Kidney capillary endothelial cell (primary cell): ENCODE measurements around the gene GPLD1.
"Not testable (repeated sequence)": the region's sequence is repeated elsewhere in the genome, so short reads cannot be mapped to it uniquely, and the experiment has no call there.

Experiments used
- DNase-seq: peaks from one replicate; pipeline ENCODE4 v3.0.0-alpha.2; 2018; ENCODE audit warnings: low spot score

GPLD1 gene

DNA sequence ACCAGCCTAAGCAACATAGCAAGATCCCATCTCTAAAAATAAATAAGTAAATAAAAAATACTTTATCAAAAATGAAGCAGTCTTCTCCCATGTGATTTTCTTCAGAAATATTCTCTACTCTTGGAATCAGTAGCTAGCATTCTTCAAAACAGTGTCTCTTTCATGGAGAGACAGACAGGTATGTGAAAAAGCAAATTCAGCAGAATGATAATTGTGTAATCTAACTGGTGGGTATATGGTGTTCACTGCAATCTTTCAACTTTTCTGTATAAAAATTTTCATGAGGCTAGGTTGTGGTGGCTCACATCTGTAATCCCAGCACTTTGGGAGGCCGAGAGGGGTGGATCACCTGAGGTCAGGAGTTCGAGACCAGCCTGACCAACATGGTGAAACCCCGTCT, 78.8 kb downstream of the GPLD1 start:
- no peak for DNase-seq

DNA sequence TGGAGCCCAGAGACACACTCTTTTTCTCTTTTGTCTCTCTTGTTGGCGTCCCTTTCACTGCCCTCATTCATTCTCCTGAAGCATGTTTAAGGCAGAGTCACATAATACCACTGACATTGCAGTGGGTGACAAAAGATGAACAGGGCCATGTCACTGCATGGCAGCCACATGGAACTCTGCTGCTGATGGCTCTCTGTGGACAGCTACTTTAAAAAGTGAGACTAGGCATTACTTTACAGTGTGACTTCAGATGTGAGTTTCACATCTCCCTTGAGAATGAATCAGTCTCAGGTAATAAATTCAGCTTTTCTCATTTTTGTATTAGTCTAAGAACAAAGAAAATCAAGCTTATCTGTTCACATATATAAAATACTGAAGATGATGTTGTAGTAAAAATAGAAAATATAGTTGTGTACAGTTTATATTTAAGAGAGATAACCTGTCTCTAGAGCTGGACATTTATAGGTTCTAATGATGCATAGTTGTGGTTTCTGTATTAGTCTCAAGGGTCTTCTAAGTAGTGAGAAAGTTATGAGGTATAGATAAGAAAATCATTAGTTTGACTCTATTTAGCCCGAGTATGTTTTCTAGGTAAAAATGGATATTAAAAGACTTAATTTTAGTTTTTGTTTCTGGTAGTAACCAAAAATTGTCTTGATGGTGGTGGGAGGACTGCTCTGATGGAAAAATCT, 80.5 kb downstream of the GPLD1 start:
- no peak for DNase-seq

DNA sequence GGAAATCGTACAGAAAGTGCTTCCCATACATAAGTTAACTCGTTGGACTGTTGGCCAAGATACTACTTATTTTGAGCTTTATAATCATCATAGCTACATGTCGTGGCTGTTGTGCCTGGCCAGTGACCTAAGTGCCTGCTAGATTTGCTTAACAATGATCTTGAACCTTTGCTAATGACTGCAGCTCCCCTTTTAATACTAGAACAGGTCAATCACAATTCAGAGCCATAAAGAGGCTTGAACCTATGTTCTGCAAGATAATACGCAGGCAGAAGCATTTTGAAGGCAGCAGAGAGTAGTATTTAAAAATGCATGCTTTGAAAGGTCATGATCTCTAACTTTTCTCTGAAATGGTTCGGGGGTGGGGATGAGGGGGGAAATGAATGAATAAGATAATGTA, 84.1 kb downstream of the GPLD1 start:
- DNase-seq = no peak

DNA sequence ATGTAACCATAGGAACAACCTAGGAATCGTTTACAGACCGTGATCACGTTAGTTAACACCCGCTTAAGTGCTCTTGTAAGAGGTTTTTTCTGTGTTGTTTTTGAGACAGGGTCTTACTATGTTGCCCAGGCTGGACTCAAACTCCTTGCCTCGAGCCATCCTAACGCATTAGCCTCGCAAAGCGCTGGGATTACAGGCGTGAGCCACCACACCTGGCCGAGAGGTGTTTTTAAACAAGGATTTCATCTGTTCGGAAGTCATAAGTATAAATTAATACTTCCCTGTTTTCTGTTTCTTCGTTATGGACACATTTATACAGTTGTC, 85.9 kb downstream of the GPLD1 start:
- DNase-seq = no peak

DNA sequence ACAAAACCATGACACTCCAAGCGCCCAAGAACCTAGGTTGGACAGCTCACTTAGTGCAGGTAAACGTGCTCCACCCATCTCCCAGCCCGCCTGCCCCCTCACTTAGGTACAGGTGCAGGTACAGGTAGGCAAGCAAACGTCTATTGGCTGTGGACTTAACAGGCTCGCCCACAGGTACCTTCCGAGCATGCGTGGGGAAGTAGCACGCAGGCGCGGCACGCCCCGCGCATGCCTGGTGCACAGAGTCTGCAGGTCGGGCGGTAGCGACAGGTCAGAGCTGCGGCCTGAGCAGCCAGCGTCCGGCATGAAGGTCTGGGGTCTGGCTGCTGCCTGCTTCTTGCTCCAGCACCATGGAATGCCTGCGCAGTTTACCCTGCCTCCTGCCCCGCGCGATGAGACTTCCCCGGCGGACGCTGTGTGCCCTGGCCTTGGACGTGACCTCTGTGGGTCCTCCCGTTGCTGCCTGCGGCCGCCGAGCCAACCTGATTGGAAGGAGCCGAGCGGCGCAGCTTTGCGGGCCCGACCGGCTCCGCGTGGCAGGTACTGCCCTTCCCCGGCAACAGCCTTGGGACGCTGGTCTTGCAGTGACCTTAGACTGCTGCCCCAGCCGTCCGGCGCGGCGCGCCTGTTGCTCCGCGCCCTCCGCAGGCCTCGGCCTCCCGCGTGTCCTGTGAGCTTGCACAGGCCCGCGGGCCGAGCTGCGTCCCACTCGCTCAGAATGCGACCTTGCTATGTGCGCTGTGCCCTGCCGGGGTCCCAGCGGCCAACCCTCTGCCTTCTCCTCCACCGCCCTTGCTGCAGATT, 86.5 kb downstream of the GPLD1 start, which contains the start of gene MRS2:
Gene MRS2, plus strand, starts transcription at position 240 of the 804 bp plus-strand sequence. Its CDS starts 111 bp downstream, at position 351.
- DNase-seq = peak; percentile 43

DNA sequence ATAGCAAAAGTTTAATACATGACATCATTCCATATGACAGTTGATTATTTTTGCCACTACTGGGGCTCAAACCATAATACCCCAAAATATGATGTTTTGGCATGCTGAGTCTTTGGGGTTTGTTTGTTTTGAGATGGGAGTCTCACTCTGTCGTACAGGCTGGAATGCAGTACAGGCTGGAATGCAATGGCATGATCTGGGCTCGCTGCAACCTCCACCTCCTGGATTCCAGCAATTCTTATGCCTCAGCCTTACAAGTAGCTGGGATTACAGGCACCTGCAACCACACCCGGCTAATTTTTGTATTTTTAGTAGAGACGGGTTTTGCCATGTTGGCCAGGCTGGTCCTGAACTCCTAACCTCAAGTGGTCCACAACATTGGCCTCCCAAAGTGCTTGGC, 87.9 kb downstream of the GPLD1 start:
- DNase-seq = no peak

DNA sequence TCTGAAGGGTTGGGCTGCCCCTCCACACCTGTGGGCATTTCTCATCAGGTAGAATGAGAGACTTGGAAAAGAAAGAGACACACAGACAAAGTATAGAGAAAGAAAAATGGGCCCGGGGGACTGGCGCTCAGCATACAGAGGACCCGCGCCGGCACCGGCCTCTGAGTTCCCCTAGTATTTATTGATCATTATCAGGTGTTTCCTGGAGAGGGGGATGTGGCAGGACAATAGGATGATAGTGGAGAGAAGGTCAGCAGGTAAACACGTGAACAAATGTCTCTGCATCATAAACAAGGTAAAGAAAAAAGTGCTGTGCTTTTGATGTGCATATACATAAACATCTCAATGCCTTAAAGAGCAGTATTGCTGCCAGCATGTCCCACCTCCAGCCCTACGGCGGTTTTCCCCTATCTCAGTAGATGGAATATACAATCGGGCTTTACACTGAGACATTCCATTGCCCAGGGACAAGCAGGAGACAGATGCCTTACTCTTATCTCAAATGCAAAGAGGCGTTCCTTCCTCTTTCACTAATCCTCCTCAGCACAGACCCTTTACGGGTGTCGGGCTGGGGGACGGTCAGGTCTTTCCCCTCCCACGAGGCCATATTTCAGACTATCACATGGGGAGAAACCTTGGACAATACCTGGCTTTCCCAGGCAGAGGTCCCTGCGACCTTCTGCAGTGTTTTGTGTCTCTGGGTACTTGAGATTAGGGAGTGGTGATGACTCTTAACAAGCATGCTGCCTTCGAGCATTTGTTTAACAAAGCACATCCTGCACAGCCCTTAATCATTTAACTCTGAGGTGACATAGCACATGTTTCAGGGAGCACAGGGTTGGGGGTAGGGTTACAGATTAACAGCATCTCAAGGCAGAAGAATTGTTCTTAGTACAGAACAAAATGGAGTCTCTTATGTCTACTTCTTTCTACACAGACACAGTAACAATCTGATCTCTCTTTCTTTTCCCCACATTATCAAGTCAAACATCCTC, 89.0 kb downstream of the GPLD1 start:
- DNase-seq = not testable (repeated sequence)

DNA sequence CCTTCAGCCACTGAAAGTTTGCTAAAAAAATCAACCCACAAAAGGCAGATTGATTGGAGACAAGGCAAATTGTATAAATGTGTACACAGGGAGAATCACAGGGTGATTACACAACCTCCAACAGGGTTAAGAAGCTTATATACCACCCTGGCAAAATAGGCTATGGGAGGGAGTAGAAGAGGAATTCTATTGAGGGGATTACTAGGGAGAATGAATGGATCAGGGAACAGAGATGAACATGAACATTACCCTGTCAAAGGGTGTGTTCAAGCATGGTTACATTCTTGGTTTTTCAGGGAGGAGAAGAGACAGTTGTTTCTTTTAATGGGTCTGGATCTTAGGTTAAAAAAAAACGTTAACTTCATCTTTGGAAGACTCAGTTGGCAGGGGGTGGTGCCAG, 91.7 kb downstream of the GPLD1 start:
- DNase-seq = no peak

DNA sequence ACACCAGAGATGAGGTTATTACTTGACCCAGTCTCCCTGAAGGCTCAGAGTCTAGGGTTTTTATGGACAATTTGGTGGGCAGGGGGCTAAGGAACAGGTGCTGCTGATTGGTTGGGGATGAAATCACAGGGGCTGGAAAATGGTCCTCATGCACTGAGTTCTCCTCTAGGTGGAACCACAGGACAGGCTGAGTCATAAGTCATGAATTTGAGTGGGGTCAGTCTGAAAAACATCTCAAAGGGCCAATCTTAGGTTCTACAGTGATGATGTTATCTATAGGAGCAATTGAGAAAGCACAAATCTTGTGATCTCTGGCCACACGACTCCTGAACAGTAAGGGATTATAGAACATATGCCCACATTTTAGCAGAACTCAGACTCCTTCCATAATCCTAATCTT, 92.6 kb downstream of the GPLD1 start:
- no peak for DNase-seq

DNA sequence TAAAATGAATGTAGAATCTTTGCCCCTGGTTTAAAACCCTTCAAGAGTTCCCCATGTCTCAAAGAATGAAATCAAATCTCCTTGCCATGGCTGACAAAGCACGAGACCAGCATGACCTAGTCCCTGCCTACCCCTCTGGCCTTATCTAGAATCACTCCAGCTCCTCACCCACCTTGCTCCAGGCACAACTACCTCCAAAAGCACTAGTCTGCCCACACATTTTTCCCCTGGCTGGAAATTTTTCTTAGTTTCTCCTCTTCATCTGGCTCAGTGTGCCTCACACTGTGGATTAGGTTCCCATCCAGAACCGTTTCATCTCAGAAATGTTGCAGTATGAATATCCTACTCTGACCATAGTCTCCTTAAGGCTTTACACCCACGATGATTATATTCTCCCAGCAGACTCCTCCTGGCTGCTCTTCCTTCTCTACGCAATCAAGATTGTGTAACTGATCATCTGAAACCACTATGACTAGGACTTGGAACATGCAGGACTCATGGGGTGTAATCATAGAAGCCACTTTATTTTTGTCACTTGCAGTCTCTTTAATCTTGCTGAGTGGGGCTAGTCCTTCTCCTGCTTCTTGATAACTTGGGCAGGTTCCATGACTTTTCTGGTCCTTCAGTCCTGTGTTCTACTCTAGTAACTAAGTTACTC, 94.5 kb downstream of the GPLD1 start:
- DNase-seq = no peak

DNA sequence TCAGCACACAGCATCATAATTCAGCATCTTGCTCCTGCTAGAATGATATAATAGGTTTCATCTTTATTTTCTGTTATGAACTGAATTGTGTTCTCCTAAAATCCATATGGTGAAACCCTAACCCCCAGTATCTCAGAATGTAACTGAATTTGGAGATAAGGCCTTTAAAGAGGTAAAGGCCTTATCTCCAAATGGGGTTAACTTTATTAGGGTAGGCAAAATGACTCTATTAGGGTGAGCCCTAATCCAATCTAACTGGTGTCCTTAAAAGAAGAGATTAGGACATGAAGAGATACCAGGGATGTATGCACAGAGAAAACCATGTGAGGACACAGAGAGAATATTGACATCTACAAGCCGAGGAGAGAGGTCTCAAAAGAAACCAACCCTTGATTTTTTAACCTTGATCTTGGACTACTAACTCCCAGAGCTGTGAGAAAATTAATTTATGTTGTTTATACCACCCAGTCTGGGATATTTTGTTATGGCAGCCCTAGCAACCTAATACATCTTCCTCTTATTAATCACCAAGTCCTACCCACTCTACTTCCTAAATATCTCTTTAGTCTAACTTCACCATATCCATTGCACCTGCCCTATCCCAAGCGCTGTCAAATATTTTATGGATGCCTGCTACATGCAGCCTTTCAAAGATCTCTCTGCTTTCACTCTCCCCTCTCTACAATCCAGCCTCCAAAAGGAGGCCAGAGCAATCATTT, 95.2 kb downstream of the GPLD1 start:
- no peak for DNase-seq

DNA sequence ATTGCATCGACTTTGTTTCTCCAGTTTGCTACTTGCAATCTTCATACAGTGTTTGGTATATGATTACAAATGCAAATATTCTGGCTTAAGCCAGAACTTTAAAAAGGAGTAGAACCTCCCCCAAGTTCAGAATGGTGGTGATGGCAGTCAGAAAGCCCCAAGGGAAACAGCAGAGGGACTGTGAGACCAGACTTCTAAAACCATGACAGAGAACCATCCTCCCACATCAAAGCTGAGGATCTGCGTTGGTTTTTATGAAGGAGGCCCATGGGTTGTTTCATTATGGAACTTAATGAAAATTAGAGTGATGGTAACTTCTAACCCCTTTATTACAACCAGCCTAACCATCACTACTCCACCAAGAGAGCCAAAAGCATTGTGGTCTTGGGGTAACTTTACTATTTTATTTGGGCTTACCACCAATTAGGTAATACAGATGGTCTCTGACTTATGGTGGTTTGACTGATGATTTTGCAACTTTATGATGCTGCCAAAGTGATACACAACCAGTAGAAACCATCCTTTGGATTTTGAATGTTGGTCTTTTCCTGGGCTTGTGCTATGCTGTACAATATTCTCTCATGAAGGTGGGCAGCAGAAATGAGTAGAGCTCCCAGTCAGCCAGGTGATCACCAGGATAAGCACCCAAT, 97.5 kb downstream of the GPLD1 start:
- DNase-seq = no peak

DNA sequence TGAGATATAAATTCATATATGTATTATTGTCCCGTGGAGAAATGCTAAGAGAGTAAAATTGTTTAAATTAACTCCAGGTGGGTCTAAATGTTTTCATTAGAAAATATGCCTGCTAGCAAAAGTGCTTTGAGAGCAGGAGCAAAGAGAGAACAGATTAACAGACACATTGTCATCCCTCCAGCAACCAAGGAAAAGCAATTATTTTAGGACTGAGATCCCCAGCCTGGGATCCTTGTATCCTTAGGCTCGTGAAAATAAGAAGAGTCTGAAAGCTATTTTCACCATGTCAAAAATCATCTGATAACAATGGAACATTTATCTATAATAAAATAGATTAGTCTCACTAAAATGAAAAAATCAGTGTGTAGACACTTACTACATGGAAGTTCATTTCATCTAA, 98.2 kb downstream of the GPLD1 start:
- no peak for DNase-seq

DNA sequence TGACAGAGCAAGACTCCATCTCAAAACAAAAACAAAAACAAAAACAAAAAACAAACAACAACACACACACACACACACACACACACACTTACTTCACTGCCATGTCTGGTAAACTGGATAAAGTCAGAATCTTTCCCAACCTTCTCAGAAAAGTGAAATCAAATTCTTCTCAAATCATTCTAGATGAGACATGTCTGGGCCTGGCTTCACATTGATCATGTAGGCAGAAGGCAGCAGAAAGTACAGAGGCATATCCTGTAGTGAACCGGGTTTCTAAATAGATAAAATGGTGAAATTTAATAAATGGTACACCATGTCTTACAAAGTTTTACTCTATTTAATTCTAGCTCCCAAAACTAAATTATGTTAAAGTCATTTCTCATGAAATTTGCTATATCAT, 101.6 kb downstream of the GPLD1 start:
- DNase-seq = no peak

DNA sequence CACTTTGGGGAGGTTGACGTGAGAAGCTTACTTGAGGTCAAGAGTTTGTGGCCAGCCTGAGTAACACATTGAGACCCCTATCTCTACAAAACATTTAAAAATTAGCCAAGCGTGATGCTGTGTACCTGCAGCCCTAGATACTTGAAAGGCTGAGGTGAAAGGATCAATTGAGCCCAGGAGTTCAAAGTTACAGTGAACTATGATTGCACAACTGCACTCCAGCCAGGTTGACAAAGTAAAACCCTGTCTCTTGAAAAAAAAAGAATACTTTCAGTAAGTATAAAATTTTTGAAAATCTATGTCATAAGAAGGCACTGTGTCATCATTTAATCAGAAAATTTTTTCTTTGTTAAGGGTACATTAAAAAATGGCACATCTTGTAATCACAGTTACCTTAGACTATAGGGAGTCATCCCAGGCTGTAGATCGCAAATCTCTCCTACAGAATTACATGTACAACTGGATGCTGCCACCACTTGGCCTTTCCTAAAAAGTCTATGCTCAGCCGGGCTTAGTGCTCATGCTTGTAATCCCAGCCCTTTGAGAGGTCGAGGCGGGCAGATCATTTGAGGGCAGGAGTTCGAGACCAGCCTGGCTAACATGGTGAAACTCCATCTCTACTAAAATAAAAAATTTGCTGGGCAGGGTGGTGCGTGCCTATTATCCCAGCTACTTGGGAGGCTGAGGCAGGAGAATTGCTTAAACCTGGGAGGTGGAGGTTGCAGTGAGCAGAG, 103.7 kb downstream of the GPLD1 start:
- no peak for DNase-seq

DNA sequence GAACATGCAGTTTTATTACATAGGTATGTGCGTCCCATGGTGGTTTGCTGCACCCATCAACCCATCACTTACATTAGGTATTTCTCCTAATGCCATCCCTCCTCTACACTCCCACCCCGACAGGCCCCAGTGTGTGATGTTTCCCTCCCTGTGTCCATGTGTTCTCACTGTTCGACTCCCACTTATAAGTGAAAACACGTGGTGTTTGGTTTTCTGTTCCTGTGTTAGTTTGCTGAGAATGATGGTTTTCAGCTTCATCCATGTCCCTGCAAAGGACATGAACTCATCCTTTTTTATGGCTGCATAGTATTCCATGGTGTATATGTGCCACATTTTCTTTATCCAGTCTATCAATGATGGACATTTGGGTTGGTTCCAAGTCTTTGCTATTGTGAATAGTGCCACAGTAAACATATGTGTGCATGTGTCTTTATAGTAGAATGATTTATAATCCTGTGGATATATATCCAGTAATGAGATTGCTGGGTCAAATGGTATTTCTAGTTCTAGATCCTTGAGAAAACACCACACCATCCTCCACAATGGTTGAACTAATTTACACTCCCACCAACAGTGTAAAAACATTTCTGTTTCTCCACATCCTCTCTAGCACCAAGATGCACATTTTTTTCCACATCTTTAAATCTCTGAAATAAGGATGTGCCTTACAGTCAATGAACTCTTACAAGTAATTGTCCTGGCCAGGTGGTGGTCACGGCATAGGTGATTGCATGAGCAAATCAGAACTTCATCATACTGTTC, 104.8 kb downstream of the GPLD1 start:
- not testable (repeated sequence) for DNase-seq

DNA sequence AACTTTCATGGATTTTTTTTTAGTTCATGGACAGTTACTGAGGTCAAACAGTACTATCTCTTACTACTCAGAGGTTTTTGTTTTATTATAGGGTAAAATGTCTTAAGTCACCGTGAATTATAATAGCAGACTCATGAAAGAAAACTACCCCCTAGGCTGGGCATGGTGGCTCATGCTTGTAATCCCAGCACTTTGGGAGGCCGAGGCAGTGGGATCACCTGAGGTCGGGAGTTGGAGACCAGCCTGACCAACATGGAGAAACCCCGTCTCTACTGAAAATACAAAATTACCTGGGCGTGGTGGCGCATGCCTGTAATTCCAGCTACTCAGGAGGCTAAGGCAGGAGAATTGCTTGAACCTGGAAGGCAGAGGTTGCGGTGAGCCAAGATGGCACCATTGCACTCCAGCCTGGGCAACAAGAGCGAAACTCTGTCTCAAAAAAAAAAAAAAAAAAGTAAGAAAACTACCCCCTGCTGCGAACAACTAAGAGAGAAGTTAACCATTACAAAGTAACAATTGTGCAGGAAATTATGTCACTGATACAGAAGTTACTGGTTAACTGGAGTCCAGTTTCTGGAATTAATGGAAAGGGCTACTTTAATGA, 106.4 kb downstream of the GPLD1 start:
- not testable (repeated sequence) for DNase-seq

DNA sequence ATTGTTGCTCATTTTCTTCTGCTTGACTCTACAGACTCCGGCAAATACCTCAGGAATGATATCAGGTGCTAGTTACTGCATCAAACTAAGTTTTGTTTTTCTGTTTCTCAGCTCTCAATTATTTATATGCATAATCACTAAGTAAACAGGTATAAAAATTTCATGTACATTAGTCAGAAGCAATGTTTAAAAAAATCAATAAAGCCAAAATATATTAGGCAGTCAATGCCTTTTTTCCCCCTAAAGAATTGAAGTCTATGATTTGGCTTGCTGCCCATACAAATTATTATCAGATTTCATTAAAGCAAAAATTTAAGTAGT, 107.2 kb downstream of the GPLD1 start:
- no peak for DNase-seq
